Uterus (tissue), 2 donors: ENCODE data around the gene GLCCI1.

Experiments used
- POLR2A ChIP-seq, 2 donors: fragments of 450-650 bp; IDR thresholded peaks; one replicate each; pipeline ENCODE4 v1.6.1; 2016; ENCODE audit warnings: antibody characterized with exemption in 2 of 2, mild to moderate bottlenecking in 1 of 2, moderate library complexity in 1 of 2
- TF ChIP-seq, protein P1 (sequence below), 4 experiments: fragments of 200-600 bp in 2 of 4; fragments of 450-650 bp in 2 of 4; sonication (generic) in 2 of 4; IDR thresholded peaks; one replicate each; pipeline ENCODE4 v1.5.1; 2016 to 2019; ENCODE audit warnings: antibody characterized with exemption in 4 of 4, mild to moderate bottlenecking in 2 of 4, moderate library complexity in 1 of 4

DNA sequence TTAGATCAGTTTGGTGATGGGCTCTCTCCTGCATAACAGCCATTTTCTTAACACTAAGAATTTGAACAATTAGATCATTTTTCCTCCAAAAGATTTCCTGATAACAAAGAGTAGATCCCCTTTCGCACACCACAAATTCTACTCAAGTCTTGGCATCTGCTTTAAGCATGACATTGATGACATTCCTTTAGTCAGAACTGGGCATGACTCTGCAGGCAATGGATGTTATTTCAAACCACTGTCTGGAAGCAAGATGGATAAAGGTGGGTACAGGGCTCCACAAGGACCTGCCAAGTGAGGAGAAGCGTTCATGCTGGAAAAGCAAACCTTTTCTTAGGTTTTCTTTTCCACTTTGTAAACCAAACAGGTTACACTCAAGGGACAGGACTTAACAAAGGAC, 123.5 kb downstream of the GLCCI1 start:
- TF ChIP-seq, protein P1, sequence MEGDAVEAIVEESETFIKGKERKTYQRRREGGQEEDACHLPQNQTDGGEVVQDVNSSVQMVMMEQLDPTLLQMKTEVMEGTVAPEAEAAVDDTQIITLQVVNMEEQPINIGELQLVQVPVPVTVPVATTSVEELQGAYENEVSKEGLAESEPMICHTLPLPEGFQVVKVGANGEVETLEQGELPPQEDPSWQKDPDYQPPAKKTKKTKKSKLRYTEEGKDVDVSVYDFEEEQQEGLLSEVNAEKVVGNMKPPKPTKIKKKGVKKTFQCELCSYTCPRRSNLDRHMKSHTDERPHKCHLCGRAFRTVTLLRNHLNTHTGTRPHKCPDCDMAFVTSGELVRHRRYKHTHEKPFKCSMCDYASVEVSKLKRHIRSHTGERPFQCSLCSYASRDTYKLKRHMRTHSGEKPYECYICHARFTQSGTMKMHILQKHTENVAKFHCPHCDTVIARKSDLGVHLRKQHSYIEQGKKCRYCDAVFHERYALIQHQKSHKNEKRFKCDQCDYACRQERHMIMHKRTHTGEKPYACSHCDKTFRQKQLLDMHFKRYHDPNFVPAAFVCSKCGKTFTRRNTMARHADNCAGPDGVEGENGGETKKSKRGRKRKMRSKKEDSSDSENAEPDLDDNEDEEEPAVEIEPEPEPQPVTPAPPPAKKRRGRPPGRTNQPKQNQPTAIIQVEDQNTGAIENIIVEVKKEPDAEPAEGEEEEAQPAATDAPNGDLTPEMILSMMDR (IDR thresholded peaks at IDR 0.05) = no peak
- TF ChIP-seq POLR2A (IDR thresholded peaks at IDR 0.05) = no peak
